MM.1S (cell line): ENCODE results near the gene USP24.

ENCODE experiments used
- DNase-seq: peaks from one replicate; pipeline ENCODE4 v3.0.0-alpha.2; 2015
- H2AFZ ChIP-seq: fragments of 300-600 bp; sonication (generic); 2 replicates; pipeline ENCODE4 v1.6.0; 2016; ENCODE audit warnings: antibody characterized with exemption, low read length
- H3F3A ChIP-seq: fragments of 300-600 bp; sonication (generic); 2 replicates; pipeline ENCODE4 v1.6.1; 2016; ENCODE audit warnings: mild to moderate bottlenecking, antibody characterized with exemption, low read length, moderate library complexity, mixed read lengths; ENCODE audit not compliant: insufficient read depth
- H3K27ac ChIP-seq: fragments of 300-600 bp; sonication (generic); 2 replicates; pipeline ENCODE4 v1.5.1; 2016; ENCODE audit warnings: mild to moderate bottlenecking, low read length
- H3K27me3 ChIP-seq: fragments of 300-600 bp; sonication (generic); replicated peaks from 2 replicates; pipeline ENCODE4 v1.6.0; 2016; ENCODE audit warnings: low read length; ENCODE audit not compliant: insufficient read depth
- H3K36me3 ChIP-seq: fragments of 300-600 bp; sonication (generic); replicated peaks from 2 replicates; pipeline ENCODE4 v1.6.1; 2016; ENCODE audit warnings: mild to moderate bottlenecking, low read length, mixed read lengths; ENCODE audit not compliant: insufficient read depth
- H3K4me1 ChIP-seq: fragments of 300-600 bp; sonication (generic); 2 replicates; pipeline ENCODE4 v1.6.1; 2016; ENCODE audit warnings: low read length, mixed read lengths
- H3K4me2 ChIP-seq: fragments of 300-600 bp; sonication (generic); 2 replicates; pipeline ENCODE4 v1.6.0; 2016; ENCODE audit warnings: low read depth, low read length
- H3K4me3 ChIP-seq: fragments of 300-600 bp; sonication (generic); 2 replicates; pipeline ENCODE4 v1.5.1; 2016; ENCODE audit warnings: low read length, mixed read lengths
- H3K79me2 ChIP-seq: fragments of 300-600 bp; sonication (generic); 2 replicates; pipeline ENCODE4 v1.6.1; 2016; ENCODE audit warnings: mixed run types, low read length, mixed read lengths
- H3K9ac ChIP-seq: fragments of 300-600 bp; sonication (generic); 2 replicates; pipeline ENCODE4 v1.6.1; 2016; ENCODE audit warnings: low read length, mixed read lengths
- H3K9me2 ChIP-seq: fragments of 300-600 bp; sonication (generic); replicated peaks from 2 replicates; pipeline ENCODE4 v1.6.1; 2016; ENCODE audit warnings: mild to moderate bottlenecking, low read length, mixed read lengths; ENCODE audit not compliant: insufficient read depth
- H3K9me3 ChIP-seq: fragments of 300-600 bp; sonication (generic); replicated peaks from 2 replicates; pipeline ENCODE4 v1.6.1; 2016; ENCODE audit warnings: mild to moderate bottlenecking, low read length, mixed read lengths; ENCODE audit not compliant: insufficient read depth
- H4K20me1 ChIP-seq: fragments of 300-600 bp; sonication (generic); 2 replicates; pipeline ENCODE4 v1.6.1; 2016; ENCODE audit warnings: mild to moderate bottlenecking, low read length, moderate library complexity, mixed read lengths; ENCODE audit not compliant: insufficient read depth
- CTCF ChIP-seq: fragments of 300-600 bp; sonication (generic); IDR thresholded peaks from 2 replicates; pipeline ENCODE4 v1.5.1; 2016; ENCODE audit warnings: antibody characterized with exemption, low read length, mixed read lengths
- EZH2 ChIP-seq: fragments of 300-600 bp; sonication (generic); optimal IDR thresholded peaks from 2 replicates; pipeline ENCODE3; 2017; ENCODE audit warnings: low read depth, mild to moderate bottlenecking, antibody characterized with exemption, low read length, mixed read lengths
- EZH2phosphoT487 ChIP-seq: fragments of 300-600 bp; sonication (generic); IDR thresholded peaks from 2 replicates; pipeline ENCODE4 v1.6.1; 2018; ENCODE audit warnings: antibody characterized with exemption, low read length

The USP24 gene

GRCh38 chr1:55049914-55050278 is 165.3 kb downstream of the USP24 start:
- no peak for DNase-seq
- Histone ChIP-seq H3K79me2 (no peaks in the 10 kb centered on the region), H3K27me3 (no peaks in the 10 kb centered on the region), H2AFZ (no peak overlapping the region), H4K20me1 (no peaks in the 10 kb centered on the region), H3F3A (no peaks in the 10 kb centered on the region), H3K27ac (no peak overlapping the region), H3K9ac (no peak overlapping the region), H3K9me2 (no peaks in the 10 kb centered on the region), H3K4me1 (no peaks in the 10 kb centered on the region), H3K4me3 (no peak overlapping the region), H3K9me3 (no peaks in the 10 kb centered on the region), H3K36me3 (no peaks in the 10 kb centered on the region), H3K4me2 (no peak overlapping the region)
- no peak for TF ChIP-seq EZH2
- TF ChIP-seq CTCF: no peak
- TF ChIP-seq EZH2phosphoT487: no peak

GRCh38 chr1:55049271-55049913 is 165.8 kb downstream of the USP24 start:
- Histone ChIP-seq H3K4me2 (no peak overlapping the region), H3K9ac (no peak overlapping the region), H4K20me1 (no peaks in the 10 kb centered on the region), H3K27me3 (no peaks in the 10 kb centered on the region), H3K9me2 (no peaks in the 10 kb centered on the region), H3K4me3 (no peak overlapping the region), H3K36me3 (no peaks in the 10 kb centered on the region), H3K4me1 (no peaks in the 10 kb centered on the region), H3K27ac (no peak overlapping the region), H3K9me3 (no peaks in the 10 kb centered on the region), H3F3A (no peaks in the 10 kb centered on the region), H2AFZ (no peak overlapping the region), H3K79me2 (no peaks in the 10 kb centered on the region)
- TF ChIP-seq CTCF (no peak), EZH2 (no peak), EZH2phosphoT487 (no peak)
- no peak for DNase-seq

- TF ChIP-seq CTCF (no peak), EZH2 (no peak), EZH2phosphoT487 (no peak)
- Histone ChIP-seq H3K9ac (no peak overlapping the region), H3K36me3 (no peaks in the 10 kb centered on the region), H3K9me3 (no peaks in the 10 kb centered on the region), H3K27me3 (no peaks in the 10 kb centered on the region), H3K4me2 (no peak overlapping the region), H3K27ac (no peak overlapping the region), H3F3A (no peaks in the 10 kb centered on the region), H3K4me3 (no peak overlapping the region), H3K9me2 (no peaks in the 10 kb centered on the region), H3K4me1 (no peaks in the 10 kb centered on the region), H3K79me2 (no peaks in the 10 kb centered on the region), H4K20me1 (no peaks in the 10 kb centered on the region), H2AFZ (no peak overlapping the region)
- no peak for DNase-seq
Observed at GRCh38 chr1:55048453-55049270, 166.5 kb downstream of the USP24 start.
